Measurements from ENCODE around the gene NOMO2.
"Not testable (repeated sequence)": the region's sequence is repeated elsewhere in the genome, so short reads cannot be mapped to it uniquely, and the experiment has no call there.

DNA sequence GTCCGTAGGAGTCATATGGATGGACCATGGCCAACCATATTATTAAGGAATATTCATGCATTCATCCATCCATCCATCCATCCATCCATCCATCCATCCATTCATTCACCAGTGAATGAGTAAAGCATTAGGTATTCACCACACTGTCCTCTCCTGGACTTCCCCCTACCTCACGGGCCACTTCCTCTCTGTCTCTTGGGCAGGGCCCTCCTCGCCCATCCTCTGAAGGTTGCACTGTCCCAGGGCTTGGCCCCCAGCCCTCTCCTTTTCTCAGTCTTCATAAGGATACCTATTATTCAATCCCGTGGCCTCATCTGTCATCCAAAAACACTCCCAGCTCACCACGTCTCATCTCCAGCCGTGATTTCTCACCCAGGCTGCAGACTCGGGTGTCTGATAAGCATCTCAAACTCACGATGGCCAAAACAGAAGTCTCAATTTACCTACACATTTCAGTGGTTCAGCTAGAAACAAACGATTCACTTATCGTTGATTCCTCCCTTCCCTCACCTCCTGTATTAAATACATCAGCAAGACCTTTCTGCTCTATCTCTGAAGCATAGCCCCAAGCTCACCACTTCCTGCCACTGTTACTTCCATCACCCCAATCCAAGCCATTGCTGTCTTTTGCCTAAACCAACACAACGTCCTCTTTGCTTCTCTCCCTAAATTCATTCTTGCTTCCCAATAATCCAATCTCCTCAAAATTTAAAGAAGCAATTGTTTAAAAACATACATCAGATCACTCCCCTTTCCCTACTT lies 152.2 kb downstream of the NOMO2 start:
- TF ChIP-seq, protein P1, sequence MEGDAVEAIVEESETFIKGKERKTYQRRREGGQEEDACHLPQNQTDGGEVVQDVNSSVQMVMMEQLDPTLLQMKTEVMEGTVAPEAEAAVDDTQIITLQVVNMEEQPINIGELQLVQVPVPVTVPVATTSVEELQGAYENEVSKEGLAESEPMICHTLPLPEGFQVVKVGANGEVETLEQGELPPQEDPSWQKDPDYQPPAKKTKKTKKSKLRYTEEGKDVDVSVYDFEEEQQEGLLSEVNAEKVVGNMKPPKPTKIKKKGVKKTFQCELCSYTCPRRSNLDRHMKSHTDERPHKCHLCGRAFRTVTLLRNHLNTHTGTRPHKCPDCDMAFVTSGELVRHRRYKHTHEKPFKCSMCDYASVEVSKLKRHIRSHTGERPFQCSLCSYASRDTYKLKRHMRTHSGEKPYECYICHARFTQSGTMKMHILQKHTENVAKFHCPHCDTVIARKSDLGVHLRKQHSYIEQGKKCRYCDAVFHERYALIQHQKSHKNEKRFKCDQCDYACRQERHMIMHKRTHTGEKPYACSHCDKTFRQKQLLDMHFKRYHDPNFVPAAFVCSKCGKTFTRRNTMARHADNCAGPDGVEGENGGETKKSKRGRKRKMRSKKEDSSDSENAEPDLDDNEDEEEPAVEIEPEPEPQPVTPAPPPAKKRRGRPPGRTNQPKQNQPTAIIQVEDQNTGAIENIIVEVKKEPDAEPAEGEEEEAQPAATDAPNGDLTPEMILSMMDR (IDR thresholded peaks at IDR 0.05): not testable (repeated sequence)
- TF ChIP-seq ZFX (IDR thresholded peaks at IDR 0.05; ENCODE audit: borderline replicate concordance): not testable (repeated sequence)

All from 22Rv1 (cell line).